ENCODE data around the gene SLC6A8.

GRCh38 chrX:153642051-153642654 lies 45.6 kb upstream of the SLC6A8 start:
- TF ChIP-seq POLR2A (IDR thresholded peaks at IDR 0.05): no peak
- TF ChIP-seq CTCF (IDR thresholded peaks at IDR 0.05): no peak
